ENCODE measurements around the gene MED29. TPM values are rescaled to one million over a fixed set of nuclear protein-coding genes. Genes with fewer than 3 reads are reported as not detected.

Gene MED29
- total RNA-seq, 1 experiment from 2014 or later = 37.1 TPM

GRCh38 chr19:39416152-39417120, 25.3 kb downstream of the MED29 start:
- DNase-seq (ENCODE audit: low spot score) = no peak
- peaks cover 17% of the 10 kb centered on the region for H3K4me1 ChIP-seq (ENCODE audit: insufficient read depth, low read length, poor library complexity, severe bottlenecking)
- H3K4me3 ChIP-seq (ENCODE audit: low read depth, low read length, poor library complexity, severe bottlenecking) = no peak overlapping the region
- peaks cover 40% of the 10 kb centered on the region for H3K36me3 ChIP-seq (ENCODE audit: insufficient read depth, low read length, poor library complexity, severe bottlenecking)
- POLR2A ChIA-PET (ENCODE audit: low non-redundant PET) = no interaction called here
- TF ChIP-seq EZH2 (IDR thresholded peaks at IDR 0.05; ENCODE audit: borderline replicate concordance, low read depth, low read length, poor library complexity, severe bottlenecking) (no peak), CTCF (conservative IDR thresholded peaks at IDR 0.05; ENCODE audit: low read depth, low read length) (no peak)
- H3K9me3 ChIP-seq (ENCODE audit: low read depth, low read length, poor library complexity, severe bottlenecking) = no peaks in the 10 kb centered on the region
- H3K27me3 ChIP-seq (replicated peaks; ENCODE audit: insufficient read depth, low read depth, low read length, poor library complexity) = no peaks in the 10 kb centered on the region
- intact Hi-C loops (cut with micrococcal nuclease; ENCODE audit: unreplicated experiment) = no loop called here
- BruUV-seq (replicated peaks) = no TSS peak
- no peak overlapping the region for H3K27ac ChIP-seq (ENCODE audit: low read depth, low read length, poor library complexity, severe bottlenecking)
- CTCF ChIA-PET = no interaction called here

- Histone ChIP-seq H3K9me3 (ENCODE audit: low read depth, low read length, poor library complexity, severe bottlenecking) (no peaks in the 10 kb centered on the region), H3K36me3 (ENCODE audit: insufficient read depth, low read length, poor library complexity, severe bottlenecking) (peaks cover 47% of the 10 kb centered on the region), H3K4me1 (ENCODE audit: insufficient read depth, low read length, poor library complexity, severe bottlenecking) (peaks cover 15% of the 10 kb centered on the region), H3K4me3 (ENCODE audit: low read depth, low read length, poor library complexity, severe bottlenecking) (no peak overlapping the region), H3K27ac (ENCODE audit: low read depth, low read length, poor library complexity, severe bottlenecking) (no peak overlapping the region), H3K27me3 (replicated peaks; ENCODE audit: insufficient read depth, low read depth, low read length, poor library complexity) (no peaks in the 10 kb centered on the region)
- ChIA-PET POLR2A (ENCODE audit: low non-redundant PET) (no interaction called here), CTCF (no interaction called here)
- intact Hi-C loops (cut with micrococcal nuclease; ENCODE audit: unreplicated experiment) = no loop called here
- TF ChIP-seq EZH2 (IDR thresholded peaks at IDR 0.05; ENCODE audit: borderline replicate concordance, low read depth, low read length, poor library complexity, severe bottlenecking) (no peak), CTCF (conservative IDR thresholded peaks at IDR 0.05; ENCODE audit: low read depth, low read length) (no peak)
- BruUV-seq (replicated peaks) = no TSS peak
- no peak for DNase-seq (ENCODE audit: low spot score)
These were observed 26.4 kb downstream of the MED29 start for GRCh38 chr19:39417463-39418181.

GRCh38 chr19:39419003-39419402, 27.8 kb downstream of the MED29 start:
- ChIA-PET CTCF (no interaction called here), POLR2A (ENCODE audit: low non-redundant PET) (interaction anchor here (1.1 kb wide), 1 partner anchor 17 kb away, joined by 6 read pairs; the partner anchor contains the start of gene RPS16)
- Histone ChIP-seq H3K27ac (ENCODE audit: low read depth, low read length, poor library complexity, severe bottlenecking) (no peak overlapping the region), H3K36me3 (ENCODE audit: insufficient read depth, low read length, poor library complexity, severe bottlenecking) (peaks cover 51% of the 10 kb centered on the region), H3K27me3 (replicated peaks; ENCODE audit: insufficient read depth, low read depth, low read length, poor library complexity) (no peaks in the 10 kb centered on the region), H3K4me3 (ENCODE audit: low read depth, low read length, poor library complexity, severe bottlenecking) (no peak overlapping the region), H3K4me1 (ENCODE audit: insufficient read depth, low read length, poor library complexity, severe bottlenecking) (peaks cover 15% of the 10 kb centered on the region), H3K9me3 (ENCODE audit: low read depth, low read length, poor library complexity, severe bottlenecking) (no peaks in the 10 kb centered on the region)
- no TSS peak for BruUV-seq (replicated peaks)
- intact Hi-C loops (cut with micrococcal nuclease; ENCODE audit: unreplicated experiment) = no loop called here
- TF ChIP-seq EZH2 (IDR thresholded peaks at IDR 0.05; ENCODE audit: borderline replicate concordance, low read depth, low read length, poor library complexity, severe bottlenecking) (no peak), CTCF (conservative IDR thresholded peaks at IDR 0.05; ENCODE audit: low read depth, low read length) (no peak)
- DNase-seq (ENCODE audit: low spot score) = no peak

Data from A673 (cell line).